Measurements from ENCODE around the gene MRPS10.

MRPS10 gene

DNA sequence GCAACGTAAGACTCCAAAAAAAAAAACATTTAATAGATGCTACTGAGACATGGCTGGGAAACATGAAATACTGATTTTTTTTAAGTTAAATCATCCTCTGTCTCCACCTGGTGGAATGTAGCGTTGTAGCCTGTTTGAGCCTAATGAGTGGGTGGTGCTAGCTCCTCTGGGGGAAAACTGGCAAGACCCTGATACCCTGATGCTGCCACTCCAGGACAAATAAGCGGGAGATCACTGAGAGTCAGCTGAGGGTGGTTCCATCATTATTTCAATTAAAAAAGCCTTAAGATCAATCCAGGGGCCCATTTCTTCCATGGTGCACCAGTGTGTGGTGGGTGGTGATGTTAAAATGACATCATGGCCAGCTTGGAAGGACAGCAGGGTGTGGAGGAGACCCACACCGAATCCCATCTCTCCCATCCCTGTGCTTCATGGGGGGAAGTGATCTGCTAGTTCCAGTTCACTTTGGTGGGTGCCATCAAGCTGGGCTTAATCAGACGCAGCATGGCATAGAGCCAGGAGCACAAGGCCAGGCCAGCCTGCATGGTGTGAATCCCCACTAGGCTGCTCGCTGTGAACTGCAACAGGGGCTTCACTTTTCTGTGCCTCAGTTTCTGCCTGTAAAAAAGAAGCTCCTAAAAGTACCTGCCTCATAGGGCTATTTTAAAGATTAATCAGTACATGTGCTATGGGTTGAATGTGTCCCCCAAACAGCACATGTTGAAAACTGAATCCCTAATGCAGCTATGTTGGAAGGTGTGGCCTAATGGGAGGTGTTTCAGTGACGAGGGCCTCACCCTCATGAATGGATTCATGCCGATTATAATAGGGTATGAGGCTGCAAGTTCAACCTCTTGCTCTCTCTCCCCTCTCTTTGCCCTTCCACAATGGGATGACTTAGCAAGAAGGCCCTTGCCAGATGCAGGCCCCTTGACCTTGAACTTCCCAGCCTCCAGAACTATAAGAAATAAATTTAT, 13.0 kb upstream of the MRPS10 start:
- no peak overlapping the region for H3K4me3 ChIP-seq (ENCODE audit: low read length)
- DNase-seq (ENCODE audit: low read depth), result no peak
- TF ChIP-seq, protein P1, sequence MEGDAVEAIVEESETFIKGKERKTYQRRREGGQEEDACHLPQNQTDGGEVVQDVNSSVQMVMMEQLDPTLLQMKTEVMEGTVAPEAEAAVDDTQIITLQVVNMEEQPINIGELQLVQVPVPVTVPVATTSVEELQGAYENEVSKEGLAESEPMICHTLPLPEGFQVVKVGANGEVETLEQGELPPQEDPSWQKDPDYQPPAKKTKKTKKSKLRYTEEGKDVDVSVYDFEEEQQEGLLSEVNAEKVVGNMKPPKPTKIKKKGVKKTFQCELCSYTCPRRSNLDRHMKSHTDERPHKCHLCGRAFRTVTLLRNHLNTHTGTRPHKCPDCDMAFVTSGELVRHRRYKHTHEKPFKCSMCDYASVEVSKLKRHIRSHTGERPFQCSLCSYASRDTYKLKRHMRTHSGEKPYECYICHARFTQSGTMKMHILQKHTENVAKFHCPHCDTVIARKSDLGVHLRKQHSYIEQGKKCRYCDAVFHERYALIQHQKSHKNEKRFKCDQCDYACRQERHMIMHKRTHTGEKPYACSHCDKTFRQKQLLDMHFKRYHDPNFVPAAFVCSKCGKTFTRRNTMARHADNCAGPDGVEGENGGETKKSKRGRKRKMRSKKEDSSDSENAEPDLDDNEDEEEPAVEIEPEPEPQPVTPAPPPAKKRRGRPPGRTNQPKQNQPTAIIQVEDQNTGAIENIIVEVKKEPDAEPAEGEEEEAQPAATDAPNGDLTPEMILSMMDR (IDR thresholded peaks at IDR 0.05; ENCODE audit: insufficient read depth, low read depth, low read length, missing control alignments), result peak; percentile 58

DNA sequence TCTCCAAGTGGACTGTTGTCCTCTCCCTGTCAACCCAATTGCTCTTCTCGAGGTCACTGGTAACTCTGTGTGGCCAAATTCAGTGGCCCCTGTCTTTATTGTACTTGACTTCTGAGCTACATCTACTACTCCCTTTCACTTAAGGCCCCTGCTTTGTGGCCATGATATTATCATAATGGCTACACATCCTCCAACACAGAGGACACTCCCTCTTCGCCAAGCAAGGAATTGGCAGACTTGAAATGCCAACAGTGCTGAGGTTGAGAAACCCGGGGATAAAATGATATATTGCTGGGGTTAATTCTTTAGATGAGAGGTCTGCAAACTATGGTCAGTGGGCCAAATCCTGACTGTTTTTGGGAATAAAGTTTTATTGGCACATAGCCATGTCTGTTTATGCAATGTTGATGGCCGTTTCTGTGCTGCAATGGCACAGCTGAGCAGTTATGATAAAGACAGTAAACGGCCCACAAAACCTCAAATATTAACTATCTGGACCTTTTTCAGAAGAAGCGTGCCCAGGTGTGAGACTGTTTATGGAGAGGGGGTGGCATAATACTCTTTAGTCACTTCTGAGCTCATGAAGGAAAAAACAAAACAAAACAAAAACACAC, 12.0 kb upstream of the MRPS10 start:
- DNase-seq (ENCODE audit: low read depth), result no peak
- no peak overlapping the region for H3K4me3 ChIP-seq (ENCODE audit: low read length)
- TF ChIP-seq, protein P1 (IDR thresholded peaks at IDR 0.05; ENCODE audit: insufficient read depth, low read depth, low read length, missing control alignments), result no peak

DNA sequence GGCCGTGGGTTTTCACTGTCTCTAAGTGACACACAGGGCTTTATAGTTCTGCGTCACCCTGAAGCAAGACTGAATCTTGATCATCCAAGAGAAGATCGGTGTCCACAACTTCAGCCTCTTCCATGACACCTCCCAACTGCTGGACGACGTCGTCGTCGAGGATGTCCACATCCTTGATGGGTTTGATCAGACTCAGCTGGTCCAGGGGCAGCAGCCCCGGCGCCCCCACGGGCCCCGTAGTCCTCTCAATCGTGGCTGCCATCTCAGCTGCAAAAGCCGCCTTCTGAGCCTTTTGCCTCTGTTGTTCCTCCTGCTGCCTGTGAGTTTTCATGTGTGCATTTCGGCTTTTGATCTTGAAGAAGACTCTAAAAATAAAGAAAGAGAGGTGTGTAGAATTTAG, 10.6 kb upstream of the MRPS10 start:
- TF ChIP-seq, protein P1 (IDR thresholded peaks at IDR 0.05; ENCODE audit: insufficient read depth, low read depth, low read length, missing control alignments), result no peak
- H3K4me3 ChIP-seq (ENCODE audit: low read length), result no peak overlapping the region
- DNase-seq (ENCODE audit: low read depth), result no peak

DNA sequence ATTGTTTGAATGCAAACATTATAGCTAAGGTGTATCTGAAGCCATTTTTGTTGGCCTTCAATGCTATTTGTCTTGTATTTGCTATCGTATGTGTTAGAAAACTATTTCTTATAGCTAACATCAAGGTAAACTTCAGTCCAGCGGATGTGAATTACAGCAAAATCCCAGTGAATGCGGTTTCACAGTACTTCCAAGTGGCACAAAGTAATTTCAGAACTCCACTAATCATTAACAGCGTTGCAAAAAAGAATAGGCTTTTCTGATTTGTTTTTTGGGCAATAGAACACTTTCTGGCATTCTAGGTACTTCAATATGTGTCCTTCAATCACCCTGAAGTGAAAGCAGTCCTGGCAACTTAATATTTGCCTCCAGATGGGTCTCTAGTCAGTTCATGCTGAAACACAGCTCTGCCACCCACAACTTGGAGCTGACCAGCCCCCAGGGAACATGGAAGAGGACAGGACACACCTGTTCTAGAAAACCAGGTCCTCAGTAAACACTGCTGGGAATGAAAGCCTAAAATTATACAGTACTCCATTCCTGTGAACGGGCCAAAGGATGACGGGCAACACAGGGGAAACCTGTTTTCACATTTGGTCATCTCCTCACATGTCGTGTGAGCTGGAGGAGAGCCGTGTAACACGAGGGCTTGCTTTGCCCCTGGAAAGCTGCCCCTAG, 9.7 kb upstream of the MRPS10 start:
- TF ChIP-seq, protein P1 (IDR thresholded peaks at IDR 0.05; ENCODE audit: insufficient read depth, low read depth, low read length, missing control alignments), result no peak
- peak; percentile 55 for DNase-seq (ENCODE audit: low read depth)
- no peak overlapping the region for H3K4me3 ChIP-seq (ENCODE audit: low read length)

DNA sequence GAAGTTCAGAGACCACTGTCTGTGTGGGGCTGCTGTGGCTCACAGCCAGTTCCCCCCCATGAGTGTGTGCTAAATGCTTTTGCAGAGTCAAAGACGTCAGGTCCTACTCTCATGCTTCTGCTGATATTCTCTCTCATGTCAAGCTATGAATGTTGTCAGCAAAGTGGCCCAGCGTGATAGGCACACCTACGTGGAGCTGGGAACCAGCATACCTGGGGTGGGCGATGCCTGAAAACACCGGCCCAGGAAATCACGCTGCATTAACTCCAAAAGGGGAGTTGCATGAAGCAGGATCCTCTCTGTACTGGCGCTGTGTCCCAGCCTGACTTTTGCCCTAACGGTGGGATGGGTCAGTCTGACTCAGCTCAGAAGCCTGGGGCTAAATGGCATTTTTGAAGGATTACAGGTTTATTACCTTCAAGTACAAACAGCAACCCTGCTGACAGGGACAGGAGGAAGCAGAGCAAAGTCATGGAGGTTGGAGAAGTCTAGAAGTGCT, 9.0 kb upstream of the MRPS10 start:
- peak; percentile 96 for DNase-seq (ENCODE audit: low read depth)
- H3K4me3 ChIP-seq (ENCODE audit: low read length), result no peak overlapping the region
- TF ChIP-seq, protein P1 (IDR thresholded peaks at IDR 0.05; ENCODE audit: insufficient read depth, low read depth, low read length, missing control alignments), result no peak

DNA sequence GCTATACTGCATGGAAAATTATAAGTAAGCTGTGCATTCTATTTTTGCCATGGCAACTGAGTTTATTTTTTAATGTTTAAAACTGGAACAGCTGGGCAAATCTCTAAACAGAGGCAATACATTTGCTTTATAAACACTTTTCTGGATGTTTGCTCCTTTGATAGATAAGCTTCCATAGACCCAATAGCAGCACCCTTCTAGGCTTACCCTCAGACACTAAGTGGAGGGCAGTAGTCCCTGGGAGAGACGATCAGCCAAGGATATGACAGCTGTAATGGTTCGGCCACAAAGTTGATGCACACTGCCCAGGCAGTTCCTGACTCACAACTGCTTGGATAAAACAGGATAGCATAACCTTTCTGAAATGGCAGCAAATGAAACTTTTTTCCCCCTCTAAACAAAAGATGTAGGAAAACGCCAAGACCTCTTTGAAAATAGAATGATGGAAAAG, 8.5 kb upstream of the MRPS10 start:
- TF ChIP-seq, protein P1 (IDR thresholded peaks at IDR 0.05; ENCODE audit: insufficient read depth, low read depth, low read length, missing control alignments), result no peak
- no peak overlapping the region for H3K4me3 ChIP-seq (ENCODE audit: low read length)
- DNase-seq (ENCODE audit: low read depth), result peak; percentile 53

Data from epithelial cell of esophagus (primary cell).